HG03354 (cell line): ENCODE data around the gene BMP10.
"Not testable (repeated sequence)": the region's sequence is repeated elsewhere in the genome, so short reads cannot be mapped to it uniquely, and the experiment has no call there.

Source experiments
- ATAC-seq: cut with Tn5 transposase; IDR thresholded peaks from one replicate; pipeline ENCODE4 v1.9.1; 2021; ENCODE audit warnings: mild to moderate bottlenecking; ENCODE audit not compliant: unreplicated experiment, poor library complexity, severe bottlenecking

The BMP10 gene

GRCh38 chr2:68900496-68901198 is 29.4 kb upstream of the BMP10 start:
- no peak for ATAC-seq

GRCh38 chr2:68895981-68896380 is 24.8 kb upstream of the BMP10 start:
- not testable (repeated sequence) for ATAC-seq

GRCh38 chr2:68889500-68889899 is 18.3 kb upstream of the BMP10 start:
- no peak for ATAC-seq

- no peak for ATAC-seq
These were observed 17.8 kb upstream of the BMP10 start for GRCh38 chr2:68889021-68889420.

GRCh38 chr2:68888038-68888704 is 17.0 kb upstream of the BMP10 start:
- ATAC-seq = no peak

GRCh38 chr2:68885811-68886075 is 14.5 kb upstream of the BMP10 start:
- no peak for ATAC-seq

GRCh38 chr2:68885074-68885810 is 14.0 kb upstream of the BMP10 start:
- ATAC-seq = no peak

GRCh38 chr2:68880213-68880612 is 9.0 kb upstream of the BMP10 start:
- ATAC-seq = no peak

- no peak for ATAC-seq
These were observed 8.1 kb upstream of the BMP10 start for GRCh38 chr2:68879296-68879695.

GRCh38 chr2:68878753-68879152 is 7.6 kb upstream of the BMP10 start:
- ATAC-seq = no peak

GRCh38 chr2:68878071-68878711 is 7.0 kb upstream of the BMP10 start:
- no peak for ATAC-seq

- ATAC-seq = no peak
These were observed 6.0 kb upstream of the BMP10 start for GRCh38 chr2:68877079-68877772.

- ATAC-seq = no peak
These were observed 982 bp downstream of the BMP10 start for GRCh38 chr2:68870215-68870614.

GRCh38 chr2:68865108-68865507 is 6.1 kb downstream of the BMP10 start:
- ATAC-seq = no peak

GRCh38 chr2:68863996-68864395 is 7.2 kb downstream of the BMP10 start:
- no peak for ATAC-seq

GRCh38 chr2:68862889-68863288 is 8.3 kb downstream of the BMP10 start:
- ATAC-seq = no peak

GRCh38 chr2:68861330-68861729 is 9.9 kb downstream of the BMP10 start:
- no peak for ATAC-seq

GRCh38 chr2:68860111-68860510 is 11.1 kb downstream of the BMP10 start:
- ATAC-seq = no peak

- no peak for ATAC-seq
These were observed 13.2 kb downstream of the BMP10 start for GRCh38 chr2:68857855-68858456.
